ENCODE data around the gene DSE.
A peak's percentile ranks its signal among the peaks of the same experiment; 100 is the strongest.

The DSE gene

DNA sequence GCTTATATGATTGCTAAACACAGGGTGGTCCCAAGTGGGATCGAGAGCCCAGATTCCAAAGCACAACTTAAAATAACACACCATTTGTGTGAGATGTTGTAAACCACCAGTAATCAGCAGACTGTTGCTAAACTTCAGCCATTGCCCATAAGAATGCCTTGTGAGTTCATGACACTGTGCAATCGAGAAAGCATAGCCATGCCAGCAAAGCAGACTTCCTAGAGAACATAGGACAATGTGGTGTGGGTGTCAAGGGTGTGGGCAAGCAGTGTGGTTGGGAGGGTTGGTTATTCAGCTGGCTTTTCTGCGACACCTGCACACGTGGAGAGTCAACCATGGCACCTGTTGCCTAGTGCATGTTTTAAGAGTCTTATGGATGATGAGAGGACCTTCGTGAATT, 74.4 kb downstream of the DSE start:
- no peak for DNase-seq

DNA sequence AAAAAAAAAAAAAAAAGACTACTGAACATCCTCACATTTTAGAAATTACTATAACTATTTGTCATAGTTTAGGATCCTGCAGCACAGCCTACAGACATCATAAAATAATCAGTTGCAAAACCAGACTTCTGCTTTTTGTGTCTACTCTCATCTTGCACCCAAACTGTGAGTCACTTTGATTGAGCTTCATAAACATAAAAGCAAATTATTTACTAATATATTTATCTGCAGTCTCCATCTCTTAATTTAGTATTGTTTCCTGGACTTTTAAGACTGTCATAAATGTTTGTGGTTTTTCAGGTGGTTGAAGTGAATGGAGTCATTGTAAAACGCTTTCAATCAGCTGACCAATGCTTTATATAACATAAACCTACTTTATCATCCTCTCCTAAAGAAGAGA, 75.7 kb downstream of the DSE start:
- DNase-seq, result no peak

DNA sequence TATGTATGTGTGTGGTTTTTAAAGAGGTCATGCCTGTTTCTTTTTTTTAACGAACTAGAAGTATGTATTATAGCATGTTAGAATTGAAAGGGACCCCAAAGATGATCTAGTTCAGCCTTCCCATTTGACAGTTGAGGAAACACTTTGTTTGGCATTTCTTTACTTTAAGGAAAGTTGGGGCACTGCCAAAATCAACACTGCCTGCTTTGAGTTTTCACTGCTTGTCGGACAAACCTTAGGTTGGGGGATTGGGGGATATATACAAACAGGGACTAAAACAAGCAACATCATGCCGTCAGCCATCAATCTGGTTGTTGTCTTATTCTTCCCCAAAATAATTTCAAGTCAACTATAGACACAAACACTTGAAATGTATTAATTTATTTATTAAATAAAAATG, 76.3 kb downstream of the DSE start:
- no peak for DNase-seq

DNA sequence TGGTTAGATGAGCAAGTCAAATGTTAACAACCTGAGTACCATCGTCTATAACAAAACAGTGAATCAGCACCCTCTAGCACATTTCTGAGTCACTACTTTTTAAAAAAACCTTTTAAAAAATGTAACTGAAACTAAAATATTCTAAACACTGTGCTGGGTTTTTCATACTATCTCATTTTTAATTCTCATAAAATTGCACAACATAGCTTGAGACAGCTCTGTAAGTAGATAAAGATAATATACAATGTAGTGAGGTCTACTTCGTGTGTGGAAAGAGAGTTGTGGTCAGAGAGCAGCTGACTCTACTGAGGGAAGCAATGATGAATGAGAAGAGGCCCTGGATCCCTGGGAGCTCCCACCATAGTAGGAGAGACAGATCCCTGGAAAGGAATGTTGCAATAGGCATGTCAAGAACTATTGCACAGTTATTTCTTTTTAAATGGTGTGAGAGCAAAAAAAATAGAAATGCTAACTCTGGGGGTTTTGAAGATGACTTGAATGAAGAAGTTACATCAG, 76.8 kb downstream of the DSE start:
- DNase-seq, result no peak

DNA sequence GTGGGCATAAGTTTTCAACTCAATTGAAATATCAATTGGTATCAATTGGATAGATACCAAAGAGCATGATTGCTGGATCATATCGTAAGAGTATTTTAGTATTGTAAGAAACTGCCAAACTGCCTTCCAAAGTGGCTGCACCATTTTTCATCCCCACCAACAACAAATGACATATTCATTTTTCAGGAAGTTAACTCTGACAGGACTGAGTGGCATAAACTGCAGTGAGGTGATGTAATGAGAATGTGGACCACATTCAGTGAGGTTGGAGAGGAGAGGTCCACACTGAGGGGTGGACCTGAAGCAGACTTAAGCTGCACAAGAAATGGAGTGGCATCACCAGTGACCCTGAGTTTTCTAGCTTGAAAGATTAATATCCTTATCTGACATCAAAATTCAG, 78.8 kb downstream of the DSE start:
- DNase-seq, result no peak

DNA sequence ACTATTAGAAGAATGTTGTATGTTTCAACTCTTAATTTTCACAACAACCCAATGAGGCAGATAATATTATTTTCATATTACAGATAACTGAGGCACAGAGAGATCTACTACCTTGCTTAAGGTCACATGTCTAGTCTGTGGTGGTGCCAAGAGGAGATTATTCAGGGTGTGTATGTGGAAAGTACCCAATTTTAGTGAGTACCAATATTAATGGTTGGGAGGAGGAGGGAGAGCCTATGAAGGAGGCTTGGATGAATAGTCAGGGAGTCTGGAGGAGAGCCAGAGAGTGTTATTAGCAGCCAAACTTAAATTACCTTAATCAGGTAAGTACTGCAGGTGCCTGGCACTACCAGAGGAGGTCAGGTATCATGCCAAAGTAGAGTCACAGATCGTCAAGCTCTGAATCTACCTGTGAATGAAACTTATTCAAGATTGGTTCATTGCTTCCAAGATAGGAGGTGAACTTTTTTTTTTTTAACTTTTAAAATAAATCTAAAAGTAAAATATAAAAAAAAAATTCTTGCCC, 79.5 kb downstream of the DSE start:
- DNase-seq, result no peak

DNA sequence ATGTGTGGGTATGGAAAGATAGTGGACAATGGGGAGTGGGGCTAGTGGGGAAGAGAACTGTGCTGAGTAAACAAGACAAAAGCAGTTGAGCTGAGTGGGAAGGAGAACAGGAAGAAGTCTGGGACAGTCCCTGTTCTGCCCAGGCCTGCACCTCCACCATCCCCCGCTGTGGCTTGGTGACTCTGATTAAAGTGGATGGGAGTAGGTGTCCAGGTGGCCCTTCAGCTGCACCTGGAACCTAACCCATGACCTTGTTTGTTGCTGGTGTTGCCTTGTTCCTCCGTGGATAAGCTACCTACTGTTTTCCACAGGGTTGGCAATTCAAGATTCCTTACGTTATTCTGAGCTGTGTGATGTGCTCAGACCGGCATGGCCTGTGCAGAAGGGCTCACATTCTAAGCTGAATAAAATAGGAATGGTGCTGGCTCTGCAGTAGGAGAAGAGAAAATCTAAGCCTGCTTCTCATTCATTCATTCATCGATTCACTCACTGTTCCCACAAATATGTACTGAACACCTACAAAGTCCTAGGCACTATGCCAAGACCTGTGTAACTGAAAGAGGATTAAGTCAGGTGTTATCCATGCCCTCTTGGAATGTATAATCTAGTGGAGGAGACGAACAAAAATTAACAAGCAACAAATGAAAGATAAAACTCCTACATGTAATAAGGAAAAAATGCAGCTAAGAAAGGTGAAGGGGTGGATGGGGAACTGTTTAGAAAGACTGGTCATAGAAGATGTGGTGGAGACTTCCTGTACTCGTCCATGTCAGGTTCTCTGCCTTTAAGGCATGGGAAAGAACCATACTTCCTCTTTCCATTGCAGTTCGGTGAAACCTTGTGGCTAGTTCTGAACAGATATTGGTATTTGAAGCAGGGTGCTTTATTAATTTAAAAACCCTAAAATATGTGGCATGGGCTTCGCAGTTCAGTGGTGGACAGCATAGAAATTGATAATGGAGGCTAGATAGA, 80.3 kb downstream of the DSE start:
- no peak for DNase-seq

DNA sequence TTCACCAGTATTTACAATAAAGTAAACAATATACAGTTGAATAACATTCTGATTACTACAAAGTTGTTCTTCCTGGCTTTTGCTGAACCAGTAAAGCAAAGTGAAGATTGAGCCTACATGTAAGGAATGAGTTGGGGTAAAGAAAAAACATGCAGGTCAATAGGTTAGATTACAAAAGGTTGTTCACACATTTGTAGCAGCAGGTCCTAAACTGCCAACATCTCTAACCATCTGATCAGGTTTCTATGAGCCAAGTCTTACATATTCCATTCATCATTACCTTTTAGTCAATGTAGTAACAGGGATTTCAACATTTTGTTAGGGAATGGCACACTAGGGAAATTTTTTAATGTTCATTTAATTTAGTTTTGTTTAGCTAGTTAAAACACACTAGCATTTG, 81.2 kb downstream of the DSE start:
- no peak for DNase-seq

DNA sequence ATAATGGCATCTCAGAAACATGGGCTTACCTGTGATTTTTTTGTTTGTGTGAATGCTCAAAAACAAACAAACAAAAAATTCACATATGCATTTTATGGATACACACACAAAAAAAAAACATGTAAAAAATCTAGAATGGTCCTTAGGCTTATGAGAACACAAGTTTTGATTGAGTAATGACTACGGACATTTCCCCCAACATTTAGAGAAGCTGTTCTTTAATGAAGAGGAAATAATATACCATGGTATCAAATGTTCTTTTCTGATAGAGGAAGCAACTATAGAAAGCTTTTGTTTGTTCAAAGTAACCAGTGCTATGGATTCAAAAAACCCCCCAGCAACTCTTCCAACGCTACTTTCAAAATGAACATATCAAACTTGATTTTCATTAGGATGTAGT, 81.8 kb downstream of the DSE start:
- no peak for DNase-seq

DNA sequence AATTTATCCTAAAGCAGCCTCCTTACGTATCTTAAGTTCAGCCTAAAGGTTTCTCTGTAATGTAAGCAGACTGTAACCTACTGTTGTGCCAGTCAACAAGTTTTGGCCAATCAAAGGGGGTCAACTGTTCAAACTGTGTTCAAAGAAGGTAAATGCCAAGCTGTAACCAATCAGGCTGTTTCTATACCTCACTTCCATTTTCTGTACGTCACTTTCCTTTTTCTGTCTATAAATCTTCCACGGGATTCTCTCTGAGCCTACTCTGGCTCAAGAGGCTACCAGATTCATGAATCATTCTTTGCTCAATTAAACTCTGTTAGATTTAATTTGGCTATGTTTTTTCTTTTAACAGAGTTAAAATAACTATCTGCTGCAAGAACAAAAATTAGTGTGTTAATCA, 85.4 kb downstream of the DSE start:
- no peak for DNase-seq

DNA sequence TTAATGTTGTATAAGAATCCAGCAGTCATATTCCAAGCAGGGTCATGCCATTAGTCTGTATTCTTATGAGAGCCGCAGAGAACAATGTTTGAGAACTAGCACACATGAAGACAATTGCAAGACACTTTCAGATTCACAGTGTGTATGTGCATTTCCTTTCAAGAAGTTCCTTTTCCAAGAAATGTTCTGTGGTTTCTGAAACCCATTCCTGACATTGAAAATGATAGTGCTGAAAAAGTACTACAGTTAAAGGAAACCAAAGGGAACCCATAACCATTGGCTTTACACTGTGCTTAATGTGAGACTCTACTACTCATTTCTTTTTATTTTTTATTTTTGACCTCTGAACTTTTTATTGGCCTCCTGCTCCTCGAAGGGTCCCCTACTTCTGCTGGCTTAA, 86.2 kb downstream of the DSE start:
- DNase-seq, result no peak

DNA sequence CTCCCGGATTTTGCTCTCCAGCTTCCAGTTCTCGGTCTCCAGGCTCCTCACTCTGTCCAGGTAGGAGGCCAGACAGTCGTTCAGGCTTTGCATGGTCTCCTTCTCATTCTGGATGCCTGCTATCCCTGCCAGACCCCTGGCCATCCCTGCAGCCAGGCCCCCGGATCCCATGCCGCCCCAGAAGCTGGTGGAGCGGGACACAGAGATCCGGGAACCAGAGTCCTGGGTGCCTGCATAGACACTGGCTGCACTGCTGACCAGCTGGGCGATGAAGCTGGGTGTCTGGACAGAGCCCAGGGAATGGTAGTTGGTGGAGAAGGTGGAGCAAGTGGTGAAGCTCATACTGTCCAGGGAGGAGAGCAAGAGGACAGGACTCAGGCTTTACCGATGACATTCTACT, 87.5 kb downstream of the DSE start:
- no peak for DNase-seq

DNA sequence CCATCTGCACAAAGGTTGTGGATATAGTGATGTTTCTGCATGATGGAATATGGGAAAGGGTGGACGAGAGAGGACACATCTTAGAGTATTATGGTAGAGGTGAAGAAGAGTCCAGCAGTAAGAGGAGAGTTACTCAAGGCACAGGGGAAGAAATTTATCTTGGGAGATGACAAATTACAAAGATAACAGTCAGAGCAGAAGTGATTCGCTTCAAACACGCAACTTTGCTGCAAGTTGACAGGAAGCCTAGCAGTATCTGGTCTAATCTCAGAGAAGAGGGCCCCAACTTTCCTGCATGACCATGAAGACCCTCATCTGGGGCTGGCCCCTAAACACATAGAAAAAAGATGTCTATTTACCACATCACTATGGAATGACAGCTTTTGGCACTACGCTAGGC, 89.2 kb downstream of the DSE start:
- no peak for DNase-seq

DNA sequence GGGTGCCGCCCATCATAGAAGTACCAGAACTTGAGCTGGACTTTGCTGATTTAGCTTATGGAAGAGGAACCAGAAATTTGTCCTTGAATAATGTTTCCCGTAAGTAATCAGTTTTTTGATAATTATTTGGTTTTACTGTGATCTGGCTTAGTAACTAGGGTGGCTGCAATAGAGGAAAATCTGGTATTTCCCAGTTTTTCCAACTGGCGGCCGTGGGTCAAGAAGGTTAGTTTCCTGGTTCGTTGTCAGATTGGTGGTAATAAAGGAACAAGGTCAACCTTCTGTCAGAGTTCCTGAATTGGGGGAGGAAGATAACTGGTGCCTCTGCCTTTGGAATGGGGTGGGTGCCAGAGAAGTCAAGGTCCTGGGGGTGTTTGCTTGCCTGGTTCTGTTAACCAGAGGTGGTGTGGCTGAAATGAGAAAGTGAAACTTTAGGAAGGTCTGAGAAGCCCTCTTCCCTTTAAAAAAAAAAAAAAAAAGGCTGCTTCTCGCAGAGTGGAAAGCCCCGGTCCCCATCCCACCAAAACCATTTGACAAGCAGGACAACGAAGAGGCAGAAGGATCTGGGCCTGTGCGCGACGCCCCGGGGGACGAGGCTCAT, 90.7 kb downstream of the DSE start, which contains the start of gene CALHM6:
CALHM6 (plus strand) TSS at position 45 of the 601 bp plus-strand sequence; CDS start at position 600, 555 bp downstream.
- DNase-seq, result no peak

DNA sequence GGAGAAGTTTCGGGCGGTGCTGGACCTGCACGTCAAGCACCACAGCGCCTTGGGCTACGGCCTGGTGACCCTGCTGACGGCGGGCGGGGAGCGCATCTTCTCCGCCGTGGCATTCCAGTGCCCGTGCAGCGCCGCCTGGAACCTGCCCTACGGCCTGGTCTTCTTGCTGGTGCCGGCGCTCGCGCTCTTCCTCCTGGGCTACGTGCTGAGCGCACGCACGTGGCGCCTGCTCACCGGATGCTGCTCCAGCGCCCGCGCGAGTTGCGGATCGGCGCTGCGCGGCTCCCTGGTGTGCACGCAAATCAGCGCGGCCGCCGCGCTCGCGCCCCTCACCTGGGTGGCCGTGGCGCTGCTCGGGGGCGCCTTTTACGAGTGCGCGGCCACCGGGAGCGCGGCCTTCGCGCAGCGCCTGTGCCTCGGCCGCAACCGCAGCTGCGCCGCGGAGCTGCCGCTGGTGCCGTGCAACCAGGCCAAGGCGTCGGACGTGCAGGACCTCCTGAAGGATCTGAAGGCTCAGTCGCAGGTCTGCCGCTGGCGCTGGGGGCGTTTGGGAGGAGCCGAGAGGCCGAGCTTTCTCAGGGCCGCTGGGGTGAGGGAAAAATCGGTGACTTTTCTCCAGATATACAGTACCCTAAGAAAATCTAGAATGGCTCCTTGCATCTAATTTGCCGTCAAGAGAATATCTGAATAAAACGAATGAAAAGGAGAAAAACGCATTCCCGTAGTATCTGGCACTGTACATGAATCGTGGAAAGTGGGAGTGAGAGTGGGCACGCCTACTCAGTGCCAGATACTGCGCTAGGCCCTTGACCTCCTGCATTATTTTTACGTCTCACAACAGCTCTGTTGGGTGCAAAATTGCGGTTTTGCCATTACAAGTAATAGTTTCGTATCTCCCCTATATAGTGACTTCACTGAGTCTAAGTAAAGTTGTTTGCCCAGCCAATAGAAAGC, 91.5 kb downstream of the DSE start:
- peak in 19 of 56 donors; percentile 2 to 46 (median 17) for DNase-seq

DNA sequence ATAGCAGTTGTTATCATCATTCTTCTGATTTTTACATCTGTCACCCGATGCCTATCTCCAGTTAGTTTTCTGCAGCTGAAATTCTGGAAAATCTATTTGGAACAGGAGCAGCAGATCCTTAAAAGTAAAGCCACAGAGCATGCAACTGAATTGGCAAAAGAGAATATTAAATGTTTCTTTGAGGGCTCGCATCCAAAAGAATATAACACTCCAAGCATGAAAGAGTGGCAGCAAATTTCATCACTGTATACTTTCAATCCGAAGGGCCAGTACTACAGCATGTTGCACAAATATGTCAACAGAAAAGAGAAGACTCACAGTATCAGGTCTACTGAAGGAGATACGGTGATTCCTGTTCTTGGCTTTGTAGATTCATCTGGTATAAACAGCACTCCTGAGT, 92.6 kb downstream of the DSE start:
- no peak for DNase-seq

DNA sequence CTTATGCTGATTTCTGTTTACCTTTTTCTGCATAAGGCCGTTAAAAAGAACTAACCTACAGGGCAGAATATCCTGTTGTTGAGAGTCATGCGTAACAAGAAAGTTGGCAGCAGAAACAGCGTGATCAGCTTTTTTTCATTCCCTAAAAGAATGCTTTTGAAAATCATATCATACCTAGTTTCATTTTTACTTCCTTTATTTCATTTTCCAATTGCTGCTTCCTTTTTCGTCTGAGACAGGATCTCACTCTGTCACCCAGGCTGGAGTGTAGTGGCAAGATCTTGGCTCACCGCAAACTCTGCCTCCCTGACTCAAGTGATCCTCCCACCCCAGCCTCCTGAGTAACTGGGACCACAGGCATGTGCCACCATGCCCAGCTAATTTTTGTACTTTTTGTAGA, 94.5 kb downstream of the DSE start:
- DNase-seq, result no peak

DNA sequence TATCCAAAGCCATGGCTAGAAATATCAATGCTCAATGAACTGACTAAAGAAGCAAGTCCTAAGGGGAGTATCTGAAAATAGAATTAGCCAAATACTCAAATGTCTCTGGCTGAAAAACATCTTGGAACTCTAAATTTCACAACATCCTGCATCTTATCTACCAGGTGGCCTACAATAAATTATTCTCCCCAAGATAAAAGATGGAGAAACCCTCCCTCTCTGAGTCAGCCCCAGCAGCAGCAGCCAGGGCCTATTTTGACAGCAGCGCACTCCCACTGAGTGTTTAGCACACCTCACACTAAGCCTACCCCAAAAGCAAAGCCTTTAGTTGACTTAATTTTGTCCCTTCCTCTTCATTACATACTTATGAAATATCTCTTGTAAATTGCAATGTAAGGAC, 96.3 kb downstream of the DSE start:
- DNase-seq, result no peak

DNA sequence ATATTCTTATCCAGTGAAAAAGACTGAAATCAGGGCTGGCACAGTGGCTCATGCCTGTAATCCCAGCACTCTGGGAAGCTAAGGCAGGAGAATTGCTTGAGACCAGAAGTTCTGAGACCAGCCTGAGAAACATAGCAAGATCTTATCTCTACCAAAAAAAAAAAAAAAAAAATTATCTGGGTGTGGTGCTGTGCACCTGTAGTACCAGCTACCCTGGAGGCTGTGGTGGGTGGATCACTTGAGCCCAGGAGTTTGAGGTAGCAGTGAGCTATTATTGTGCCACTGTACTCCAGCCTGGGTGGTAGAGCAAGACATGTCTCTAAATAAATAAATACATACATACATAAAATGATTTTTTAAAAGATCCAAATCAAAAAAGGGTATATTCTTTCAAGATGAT, 96.8 kb downstream of the DSE start:
- no peak for DNase-seq

DNA sequence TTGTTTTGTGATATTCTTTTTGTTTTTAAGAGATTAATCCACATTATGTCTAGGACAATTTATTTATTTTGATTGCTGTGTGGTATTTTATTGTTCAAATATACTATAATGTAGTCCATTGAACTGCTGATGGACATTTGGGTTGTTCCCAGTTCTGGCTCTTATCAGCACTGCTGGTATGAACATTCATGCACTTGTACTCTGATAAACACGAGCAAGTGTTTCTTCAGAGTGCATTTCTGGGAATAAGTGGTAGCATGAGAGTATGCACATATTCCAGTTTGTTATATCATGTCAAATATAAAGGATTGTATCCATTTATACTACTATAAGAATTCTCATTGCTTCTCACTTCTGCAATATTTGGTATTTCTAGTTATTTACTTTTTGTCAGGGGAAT, 97.5 kb downstream of the DSE start:
- no peak for DNase-seq

DNA sequence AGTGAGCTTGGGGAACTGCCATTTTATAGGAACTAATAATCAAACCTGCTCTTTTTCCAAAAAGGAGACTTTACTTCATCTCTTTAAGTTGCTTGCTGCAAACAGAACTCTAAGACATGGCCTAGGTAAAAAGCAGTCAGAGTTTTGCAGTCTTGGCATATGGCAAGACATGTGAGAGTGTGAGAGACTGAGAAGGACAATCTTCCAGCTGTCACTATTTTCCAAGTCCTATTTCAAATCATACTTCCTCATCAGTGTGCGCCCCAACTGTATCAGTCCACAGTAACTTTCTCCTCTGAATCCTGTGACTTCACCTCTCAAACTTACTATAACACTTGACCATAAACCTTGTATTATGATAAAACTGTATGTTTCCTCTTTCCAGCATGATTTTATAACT, 100.8 kb downstream of the DSE start:
- no peak for DNase-seq

All from amygdala (tissue), 56 donors.